Measurements from ENCODE around the gene RBBP6. TPM values are rescaled to one million over a fixed set of nuclear protein-coding genes. Genes with fewer than 3 reads are reported as not detected.

RBBP6 gene
- total RNA-seq, 1 experiment from 2014 or later: 54.8 TPM

GRCh38 chr16:24497440-24497839 is 41.9 kb upstream of the RBBP6 start:
- no peak overlapping the region for H2AFZ ChIP-seq (ENCODE audit: low read length)
- peak; percentile 53 for DNase-seq

More at GRCh38 chr16:24497440-24497839, 41.9 kb upstream of the RBBP6 start:
- H3K27me3 Mint-ChIP-seq (ENCODE audit: low read depth): peaks cover 27% of the 10 kb centered on the region
- no peaks in the 10 kb centered on the region; a peak in 1 of 7 replicates for H3K36me3 Mint-ChIP-seq (ENCODE audit: insufficient read depth in 1 of 3, low read depth in 3 of 3)
- no peaks in the 10 kb centered on the region for H3K23me2 ChIP-seq (ENCODE audit: insufficient read length, low read depth, low read length, poor library complexity, severe bottlenecking)
- H3K9me3 ChIP-seq (ENCODE audit: control insufficient read depth, low read depth, low read length): no peaks in the 10 kb centered on the region
- H4K20me1 ChIP-seq (ENCODE audit: control insufficient read depth, insufficient read depth, insufficient read length): no peaks in the 10 kb centered on the region
- H2BK20ac ChIP-seq (ENCODE audit: low read depth, low read length, poor library complexity, severe bottlenecking): no peak overlapping the region
- no CpG with 5 or more reads among the region's 3 CpGs for WGBS (ENCODE audit: extremely low coverage, insufficient read length, low lambda C conversion rate)
- no peak overlapping the region; a peak in 1 of 7 replicates for H3K27ac Mint-ChIP-seq
- no peak overlapping the region for H2BK15ac ChIP-seq (ENCODE audit: low read depth, low read length)
- peaks cover 2% of the 10 kb centered on the region; the same call in 1 of the 2 replicates for H3K4me1 ChIP-seq (ENCODE audit: insufficient read depth, low read length)
- no peak overlapping the region for H2BK12ac ChIP-seq (ENCODE audit: insufficient read length, low read depth, low read length)
- H3K18ac ChIP-seq (ENCODE audit: insufficient read length, low read depth, low read length): no peak overlapping the region
- H3K9ac ChIP-seq (ENCODE audit: extremely low read depth, insufficient read length, low read length): no peak overlapping the region
- no peak overlapping the region for H3K27ac ChIP-seq (ENCODE audit: insufficient read length, low read depth, low read length)
- H3K4ac ChIP-seq (ENCODE audit: low read depth, low read length): no peak overlapping the region
- H2BK5ac ChIP-seq (ENCODE audit: insufficient read length, low read length): no peak overlapping the region
- H2AK5ac ChIP-seq (ENCODE audit: insufficient read length, low read length): no peak overlapping the region
- no peak overlapping the region for H3K4me2 ChIP-seq (ENCODE audit: insufficient read depth, insufficient read length, low read length)
- H3K9me3 Mint-ChIP-seq: no peaks in the 10 kb centered on the region
- H2BK120ac ChIP-seq (ENCODE audit: low read depth, low read length, poor library complexity, severe bottlenecking): no peak overlapping the region
- H3K4me3 Mint-ChIP-seq: no peak overlapping the region; a peak in 1 of 5 replicates
- peaks cover 7 to 12% of the 10 kb centered on the region in 2 experiments for H3K4me1 Mint-ChIP-seq
- no peaks in the 10 kb centered on the region; the same call in 1 of the 2 replicates for H3K27me3 ChIP-seq (ENCODE audit: insufficient read depth, low read length)
- no peak overlapping the region for H4K91ac ChIP-seq (ENCODE audit: insufficient read length, low read depth, low read length)
- no peak for TF ChIP-seq CTCF (conservative IDR thresholded peaks at IDR 0.05)
- H4K5ac ChIP-seq (ENCODE audit: insufficient read length, low read depth, low read length): no peak overlapping the region
- no peak overlapping the region for H3K56ac ChIP-seq (ENCODE audit: insufficient read length, low read depth, low read length)
- no peaks in the 10 kb centered on the region for H3K79me1 ChIP-seq (ENCODE audit: insufficient read depth, low read depth, low read length, poor library complexity, severe bottlenecking)
- no peak overlapping the region for H3K23ac ChIP-seq (ENCODE audit: insufficient read length, low read depth, low read length)
- H3K14ac ChIP-seq (ENCODE audit: insufficient read depth, low read length): no peak overlapping the region
- H4K8ac ChIP-seq (replicated peaks; ENCODE audit: insufficient read length, low read depth, low read length): no peak overlapping the region
- H3T11ph ChIP-seq (ENCODE audit: low read length): no peak overlapping the region
- no peaks in the 10 kb centered on the region for H3K79me2 ChIP-seq (ENCODE audit: insufficient read depth, low read length)

Measured in H9 (cell line).